GM19238 (cell line): ENCODE results near the gene OAF.

ENCODE experiments used
- DNase-seq: peaks from one replicate; pipeline ENCODE4 v3.0.0; 2011; ENCODE audit warnings: low spot score; ENCODE audit not compliant: insufficient read length

Gene OAF

GRCh38 chr11:120183701-120184141 is 27.1 kb upstream of the OAF start:
- DNase-seq = no peak

- no peak for DNase-seq
These were observed 26.4 kb upstream of the OAF start for GRCh38 chr11:120184371-120184945.

GRCh38 chr11:120184946-120185705 is 25.7 kb upstream of the OAF start:
- DNase-seq = no peak

GRCh38 chr11:120185706-120186455 is 25.0 kb upstream of the OAF start:
- no peak for DNase-seq

GRCh38 chr11:120186456-120186773 is 24.4 kb upstream of the OAF start:
- DNase-seq = no peak

- DNase-seq = no peak
These were observed 23.8 kb upstream of the OAF start for GRCh38 chr11:120186774-120187591.

- DNase-seq = no peak
These were observed 22.5 kb upstream of the OAF start for GRCh38 chr11:120188371-120188770.

- DNase-seq = no peak
These were observed 21.9 kb upstream of the OAF start for GRCh38 chr11:120188811-120189455.

GRCh38 chr11:120191058-120191457 is 19.8 kb upstream of the OAF start:
- no peak for DNase-seq

- no peak for DNase-seq
These were observed 17.8 kb upstream of the OAF start for GRCh38 chr11:120192831-120193625.

- no peak for DNase-seq
These were observed 16.7 kb upstream of the OAF start for GRCh38 chr11:120194166-120194565.

- no peak for DNase-seq
These were observed 15.1 kb upstream of the OAF start for GRCh38 chr11:120195601-120196320.

- DNase-seq = no peak
These were observed 14.0 kb upstream of the OAF start for GRCh38 chr11:120196826-120197225.

- DNase-seq = no peak
These were observed 13.5 kb upstream of the OAF start for GRCh38 chr11:120197251-120197891.

- DNase-seq = no peak
These were observed 12.9 kb upstream of the OAF start for GRCh38 chr11:120197977-120198376.

- DNase-seq = no peak
These were observed 12.4 kb upstream of the OAF start for GRCh38 chr11:120198403-120198786.

- DNase-seq = no peak
These were observed 11.9 kb upstream of the OAF start for GRCh38 chr11:120198787-120199469.

GRCh38 chr11:120199613-120200012 is 11.2 kb upstream of the OAF start:
- DNase-seq = no peak

GRCh38 chr11:120200677-120201076 is 10.2 kb upstream of the OAF start:
- no peak for DNase-seq
